ENCODE data around the gene STOX1. TPM values are rescaled to one million over a fixed set of nuclear protein-coding genes. Genes with fewer than 3 reads are reported as not detected.

The STOX1 gene
- total RNA-seq, 1 experiment from 2014 or later, result 1.4 TPM

GRCh38 chr10:68871731-68872342, 44.5 kb downstream of the STOX1 start:
- peak; percentile 98 for ATAC-seq
- no TSS peak for BruUV-seq (replicated peaks)
- H3F3A ChIP-seq (ENCODE audit: low read length, unreplicated experiment), result no peaks in the 10 kb centered on the region

GRCh38 chr10:68876246-68877138, 49.2 kb downstream of the STOX1 start:
- Histone ChIP-seq H3K27me3 (ENCODE audit: low read length) (no peaks in the 10 kb centered on the region), H2AFZ (ENCODE audit: low read length) (no peak overlapping the region), H3K9ac (ENCODE audit: low read length) (no peak overlapping the region), H3K4me2 (ENCODE audit: low read length) (no peak overlapping the region), H3F3A (ENCODE audit: low read length, unreplicated experiment) (no peaks in the 10 kb centered on the region), H3K4me3 (ENCODE audit: low read length) (no peak overlapping the region), H3K9me3 (ENCODE audit: low read length) (no peaks in the 10 kb centered on the region), H3K36me3 (ENCODE audit: low read depth, low read length) (no peaks in the 10 kb centered on the region), H3K27ac (ENCODE audit: low read length) (no peak overlapping the region), H3K79me2 (ENCODE audit: low read length) (no peaks in the 10 kb centered on the region), H3K9me2 (replicated peaks; ENCODE audit: low read length) (no peaks in the 10 kb centered on the region), H4K20me1 (ENCODE audit: low read length) (no peaks in the 10 kb centered on the region), H3K4me1 (ENCODE audit: insufficient read depth, low read length) (peaks cover 8% of the 10 kb centered on the region)
- ATAC-seq (no peak), DNase-seq (no peak)
- intact Hi-C loops (cut with micrococcal nuclease), result no loop called here
- ChIA-PET POLR2A (ENCODE audit: unreplicated experiment) (no interaction called here), CTCF (no interaction called here)
- TF ChIP-seq EZH2 (IDR thresholded peaks at IDR 0.05; ENCODE audit: low read length, unreplicated experiment) (no peak), EZH2phosphoT487 (IDR thresholded peaks at IDR 0.05; ENCODE audit: borderline replicate concordance, low read length) (no peak), CTCF (conservative IDR thresholded peaks at IDR 0.05; ENCODE audit: low read depth, low read length) (no peak)
- no TSS peak for BruUV-seq (replicated peaks)

More at GRCh38 chr10:68871731-68872342, 44.5 kb downstream of the STOX1 start:
- H3K79me2 ChIP-seq (ENCODE audit: low read length), result no peaks in the 10 kb centered on the region
- peak; percentile 87 for DNase-seq
- CTCF ChIA-PET, result interaction anchor here (0.6 kb wide), 1 partner anchor 55 kb away, joined by 3 read pairs; no protein-coding TSS in a partner anchor
- intact Hi-C loops (cut with micrococcal nuclease), result no loop called here
- no peak overlapping the region for H3K9ac ChIP-seq (ENCODE audit: low read length)
- no peaks in the 10 kb centered on the region for H4K20me1 ChIP-seq (ENCODE audit: low read length)
- H3K4me1 ChIP-seq (ENCODE audit: insufficient read depth, low read length), result peaks cover 15% of the 10 kb centered on the region
- no peak for TF ChIP-seq EZH2 (IDR thresholded peaks at IDR 0.05; ENCODE audit: low read length, unreplicated experiment)
- no peak for TF ChIP-seq EZH2phosphoT487 (IDR thresholded peaks at IDR 0.05; ENCODE audit: borderline replicate concordance, low read length)
- no peak for TF ChIP-seq CTCF (conservative IDR thresholded peaks at IDR 0.05; ENCODE audit: low read depth, low read length)
- no peak overlapping the region for H3K27ac ChIP-seq (ENCODE audit: low read length)
- H3K4me3 ChIP-seq (ENCODE audit: low read length), result no peak overlapping the region
- H3K36me3 ChIP-seq (ENCODE audit: low read depth, low read length), result no peaks in the 10 kb centered on the region
- peaks cover 5% of the 10 kb centered on the region; the same call in 1 of the 2 replicates for H3K9me3 ChIP-seq (ENCODE audit: low read length)
- peak overlapping the region; percentile 26; the same call in 1 of the 2 replicates for H3K4me2 ChIP-seq (ENCODE audit: low read length)
- no peaks in the 10 kb centered on the region for H3K27me3 ChIP-seq (ENCODE audit: low read length)
- no peak overlapping the region for H2AFZ ChIP-seq (ENCODE audit: low read length)
- POLR2A ChIA-PET (ENCODE audit: unreplicated experiment), result interaction anchor here (0.7 kb wide), 1 partner anchor 8 kb away, joined by 24 read pairs; no protein-coding TSS in a partner anchor
- H3K9me2 ChIP-seq (replicated peaks; ENCODE audit: low read length), result no peaks in the 10 kb centered on the region

Data from PC-3 (cell line).